ENCODE results near the gene SPRYD3. TPM values are rescaled to one million over a fixed set of nuclear protein-coding genes. Genes with fewer than 3 reads are reported as not detected.
"Not testable (repeated sequence)": the region's sequence is repeated elsewhere in the genome, so short reads cannot be mapped to it uniquely, and the experiment has no call there.

SPRYD3 gene, protein sequence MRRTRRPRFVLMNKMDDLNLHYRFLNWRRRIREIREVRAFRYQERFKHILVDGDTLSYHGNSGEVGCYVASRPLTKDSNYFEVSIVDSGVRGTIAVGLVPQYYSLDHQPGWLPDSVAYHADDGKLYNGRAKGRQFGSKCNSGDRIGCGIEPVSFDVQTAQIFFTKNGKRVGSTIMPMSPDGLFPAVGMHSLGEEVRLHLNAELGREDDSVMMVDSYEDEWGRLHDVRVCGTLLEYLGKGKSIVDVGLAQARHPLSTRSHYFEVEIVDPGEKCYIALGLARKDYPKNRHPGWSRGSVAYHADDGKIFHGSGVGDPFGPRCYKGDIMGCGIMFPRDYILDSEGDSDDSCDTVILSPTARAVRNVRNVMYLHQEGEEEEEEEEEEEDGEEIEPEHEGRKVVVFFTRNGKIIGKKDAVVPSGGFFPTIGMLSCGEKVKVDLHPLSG
- total RNA-seq: 10 to 100 TPM; 34.3 to 51.3 TPM
- long read RNA-seq, transcript SPRYD3-201 (11 exons, 2,932 nt): major isoform, 78 of 89 reads
- long read RNA-seq, partial matches to known transcripts: 4 of 89 reads
- long read RNA-seq, other reads (novel, unspliced or antisense): 7 of 89 reads

DNA sequence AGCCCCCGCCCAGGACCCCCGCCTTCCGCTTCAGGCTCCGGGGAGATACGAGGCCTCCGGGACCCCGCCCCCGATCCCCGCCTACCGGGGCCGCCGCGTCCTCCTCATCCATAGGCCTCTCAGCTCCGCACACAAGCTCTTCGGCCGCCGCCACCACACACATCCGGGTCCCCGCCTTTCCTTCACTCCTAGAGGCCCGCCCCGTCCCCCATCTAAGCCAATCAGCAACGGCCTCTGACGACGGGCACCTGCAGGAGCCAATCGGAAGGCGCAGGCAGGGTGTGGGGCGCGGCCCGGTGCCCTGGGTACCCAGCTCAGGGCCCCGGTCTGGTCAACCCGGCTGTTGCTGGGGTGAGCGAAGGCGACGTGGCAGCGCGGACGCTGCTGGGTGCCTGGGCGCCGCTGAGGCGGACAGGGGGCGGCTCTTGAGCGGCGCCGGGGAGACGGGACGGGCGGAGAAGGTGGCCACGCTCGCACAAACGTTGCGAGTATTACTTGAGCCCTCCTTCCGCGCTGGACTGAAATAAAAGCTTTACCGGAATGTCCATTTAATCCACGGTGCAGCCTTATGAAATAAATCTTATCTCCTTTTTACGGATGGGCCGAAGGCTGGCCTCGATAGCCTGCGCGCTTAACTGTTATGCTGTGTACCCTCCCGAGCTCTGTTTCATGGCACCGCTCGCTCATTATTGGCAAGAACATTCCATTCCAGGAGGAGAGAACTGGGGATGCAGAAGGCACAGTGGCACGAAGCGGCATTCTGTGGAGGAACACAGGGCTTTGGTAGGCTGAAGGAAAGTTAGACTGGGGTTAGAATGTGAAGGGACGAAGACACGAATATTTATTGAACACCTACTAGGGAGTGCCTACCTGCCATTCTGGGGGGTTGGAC, at the start of gene SPRYD3:
TSS of gene SPRYD3 (minus strand) at position 165 of the 892 bp plus-strand sequence. CDS start at position 108, 57 bp downstream.
- intact Hi-C loops (cut with DNase I): no loop called here
- ATAC-seq: peak; percentile 99
- DNase-seq: peak; percentile 98

DNA sequence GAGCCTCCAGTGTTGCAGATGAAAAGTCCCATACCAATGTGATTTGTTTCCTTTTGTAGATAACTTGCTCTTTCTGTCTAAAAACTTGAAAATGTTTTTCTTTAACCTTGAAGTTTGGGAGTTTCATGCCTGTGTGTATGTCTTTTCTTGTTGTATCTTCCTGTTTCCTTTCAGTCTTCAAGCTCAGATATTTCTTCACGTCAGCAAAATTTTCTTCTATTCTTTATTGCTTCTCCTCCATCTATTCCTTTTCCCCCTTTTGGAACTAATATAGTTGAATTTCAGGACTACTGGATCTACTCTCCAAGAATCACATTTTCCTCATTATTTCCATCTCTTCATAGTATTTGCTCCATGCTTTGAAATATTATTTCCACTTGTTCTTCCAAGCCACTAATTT, 48.0 kb upstream of the SPRYD3 start:
- intact Hi-C loops (cut with DNase I): no loop called here
- ATAC-seq: no peak
- DNase-seq: no peak

DNA sequence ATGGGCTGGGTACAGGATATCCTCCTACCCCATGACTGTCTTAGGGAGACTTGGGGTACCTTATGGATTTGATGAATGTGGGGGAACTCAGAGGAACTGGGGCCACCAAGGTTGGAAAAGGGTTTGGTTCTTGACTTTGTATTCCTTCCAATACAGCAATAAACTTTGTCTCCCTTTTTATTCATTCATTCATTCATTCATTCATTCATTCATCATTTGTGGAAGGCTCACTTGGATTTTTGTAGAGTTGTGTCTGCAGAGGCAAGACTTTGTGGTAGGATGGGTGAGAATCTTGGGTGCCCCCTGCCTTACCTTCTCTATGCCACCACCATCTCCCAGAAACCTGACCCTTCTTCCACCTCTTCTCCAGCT, 45.1 kb upstream of the SPRYD3 start:
- intact Hi-C loops (cut with DNase I): no loop called here
- ATAC-seq (no peak), DNase-seq (no peak)

DNA sequence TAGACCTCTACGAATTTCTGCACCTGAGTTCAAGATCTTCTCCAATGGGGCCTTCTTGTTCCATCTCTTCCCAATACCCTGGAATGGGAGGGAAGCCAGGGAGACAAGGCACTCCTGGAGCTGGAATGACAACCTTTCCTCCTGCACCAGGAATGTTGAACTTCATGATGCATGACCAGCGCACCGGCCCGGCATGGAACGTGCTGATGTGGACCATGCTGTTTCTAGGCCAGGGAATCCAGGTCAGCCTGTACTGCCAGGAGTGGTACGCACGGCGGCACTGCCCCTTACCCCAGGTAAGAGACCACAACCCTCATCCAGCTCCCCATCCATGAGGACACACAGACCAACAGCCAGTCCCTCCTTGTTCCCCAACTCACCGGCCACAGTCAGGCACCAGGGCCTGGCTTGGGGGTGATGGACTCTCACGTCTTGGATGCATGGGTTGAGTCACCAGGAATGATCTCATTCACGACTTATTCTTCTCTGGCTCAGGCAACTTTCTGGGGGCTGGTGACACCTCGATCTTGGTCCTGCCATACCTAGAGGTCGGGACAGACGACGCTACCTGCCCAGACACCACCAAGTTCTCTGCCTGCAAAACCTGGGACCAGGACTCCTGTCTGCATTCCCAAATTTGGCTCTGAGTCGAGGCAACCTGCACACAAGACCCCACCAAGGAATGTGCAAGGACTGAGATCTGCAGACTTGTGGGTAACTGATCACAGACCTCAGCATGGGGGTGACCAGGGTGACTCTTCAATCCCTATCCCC, 44.6 kb upstream of the SPRYD3 start:
- no peak for ATAC-seq
- intact Hi-C loops (cut with DNase I): no loop called here
- no peak for DNase-seq

DNA sequence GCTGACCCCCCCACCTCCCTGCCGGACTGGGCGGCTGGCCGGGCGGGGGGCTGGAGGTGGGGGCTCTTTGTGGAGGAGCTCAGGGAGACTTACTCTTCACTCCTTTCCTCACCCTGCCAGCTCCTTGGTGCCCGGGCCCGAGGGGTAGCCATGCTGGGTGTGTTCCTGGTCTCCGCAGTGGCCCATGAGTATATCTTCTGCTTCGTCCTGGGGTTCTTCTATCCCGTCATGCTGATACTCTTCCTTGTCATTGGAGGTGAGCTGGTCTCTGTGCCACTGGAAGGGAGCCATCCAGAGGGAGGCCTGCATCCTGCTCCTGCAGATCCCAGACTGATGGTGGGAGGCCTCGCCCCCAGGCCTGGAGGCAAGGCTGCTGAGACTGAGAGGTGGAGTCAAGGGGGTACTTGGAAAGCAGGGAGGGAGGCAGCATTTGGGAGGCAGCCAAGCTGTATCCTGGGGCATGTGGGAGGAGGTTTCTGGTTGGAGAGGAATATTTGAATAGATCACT, 43.8 kb upstream of the SPRYD3 start:
- no peak for ATAC-seq
- no peak for DNase-seq
- intact Hi-C loops (cut with DNase I): no loop called here

DNA sequence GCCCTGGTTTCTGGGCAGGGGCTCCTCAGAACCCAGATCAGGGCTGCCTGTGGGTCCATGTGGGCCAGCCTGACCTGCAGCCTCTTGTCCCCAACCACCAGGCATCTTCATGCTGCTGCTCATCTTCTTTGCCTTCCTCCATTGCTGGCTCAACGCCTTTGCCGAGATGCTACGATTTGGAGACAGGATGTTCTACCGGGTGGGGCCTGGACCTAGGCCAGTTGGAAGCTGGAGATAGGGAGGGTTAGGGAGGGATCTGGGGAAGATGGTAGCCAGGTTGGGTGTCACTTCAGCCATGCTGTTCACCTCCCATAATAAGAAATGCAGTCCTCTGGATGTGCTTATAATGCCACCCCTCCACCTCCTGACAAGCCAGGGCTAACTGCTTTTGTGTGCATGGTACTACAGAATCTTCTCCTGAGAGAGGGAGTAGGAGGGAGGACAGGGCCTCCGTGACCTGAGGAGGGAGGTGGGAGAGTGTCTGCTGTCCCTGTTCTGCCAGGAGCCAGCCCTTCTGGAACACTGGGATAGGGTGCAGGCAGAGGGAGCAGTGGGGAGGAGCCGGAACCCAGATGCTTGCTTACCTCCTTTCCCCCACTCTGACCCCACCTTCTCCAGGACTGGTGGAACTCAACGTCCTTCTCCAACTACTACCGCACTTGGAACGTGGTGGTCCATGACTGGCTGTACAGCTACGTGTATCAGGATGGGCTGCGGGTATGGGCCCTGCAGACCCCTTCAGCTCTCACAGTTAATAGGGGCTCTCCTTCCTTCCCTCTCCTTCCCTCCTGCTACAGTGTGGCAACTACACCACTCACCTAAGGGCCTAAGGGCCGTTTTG, 41.7 kb upstream of the SPRYD3 start:
- ATAC-seq: no peak
- DNase-seq: no peak
- intact Hi-C loops (cut with DNase I): no loop called here

DNA sequence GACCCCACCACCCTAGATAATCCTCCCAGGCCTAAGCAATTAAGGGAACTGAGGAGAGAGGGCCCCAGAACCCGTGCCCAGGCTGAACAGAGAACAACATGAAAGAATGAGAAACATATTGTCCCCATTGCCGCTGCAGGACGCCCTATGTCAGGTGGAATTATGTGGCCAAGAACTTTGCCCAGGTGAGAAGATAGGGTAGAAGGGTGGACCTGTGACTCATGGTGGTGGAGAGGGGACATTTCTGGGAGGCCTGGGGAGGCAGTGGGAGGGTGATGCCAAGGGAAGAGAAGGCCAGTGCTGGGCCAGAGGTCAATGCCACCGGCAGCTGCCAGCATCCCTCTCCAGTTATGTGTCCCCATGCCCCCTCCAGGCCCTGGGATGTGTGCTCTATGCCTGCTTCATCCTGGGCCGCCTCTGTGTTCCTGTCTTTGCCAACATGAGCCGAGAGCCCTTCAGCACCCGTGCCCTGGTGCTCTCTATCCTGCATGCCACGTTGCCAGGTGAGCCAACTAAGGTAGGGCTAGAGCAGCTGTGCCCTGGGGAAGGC, 39.6 kb upstream of the SPRYD3 start:
- DNase-seq (no peak), ATAC-seq (no peak)
- intact Hi-C loops (cut with DNase I): no loop called here

- intact Hi-C loops (cut with DNase I): no loop called here
- ATAC-seq (peak; percentile 76 to 91), DNase-seq (no peak)
Observed at GRCh38 chr12:53115891-53116648, 36.9 kb upstream of the SPRYD3 start.

GRCh38 chr12:53115112-53115890, 36.1 kb upstream of the SPRYD3 start:
- intact Hi-C loops (cut with DNase I): no loop called here
- peak; percentile 9 to 12 for ATAC-seq
- no peak for DNase-seq

DNA sequence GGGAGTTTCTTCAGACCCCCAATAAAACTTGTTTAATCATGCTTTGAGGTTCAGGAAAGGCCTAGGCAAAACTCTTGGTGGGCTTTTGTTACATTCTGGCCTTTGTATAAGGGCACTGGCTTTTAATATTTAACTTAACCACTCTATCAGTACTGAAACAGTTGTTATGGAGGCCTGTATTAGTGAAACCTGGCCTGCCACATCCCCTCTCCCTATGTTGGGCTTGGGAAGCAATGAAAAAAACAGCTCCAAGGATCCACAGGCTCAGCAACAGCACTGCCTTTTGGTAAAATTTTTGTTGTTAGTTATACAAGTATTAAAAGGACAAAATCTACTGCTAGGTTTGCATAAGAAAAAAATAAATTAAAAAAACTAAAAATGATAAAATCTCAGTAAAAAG, 34.8 kb upstream of the SPRYD3 start:
- ATAC-seq (no peak), DNase-seq (no peak)
- intact Hi-C loops (cut with DNase I): no loop called here

DNA sequence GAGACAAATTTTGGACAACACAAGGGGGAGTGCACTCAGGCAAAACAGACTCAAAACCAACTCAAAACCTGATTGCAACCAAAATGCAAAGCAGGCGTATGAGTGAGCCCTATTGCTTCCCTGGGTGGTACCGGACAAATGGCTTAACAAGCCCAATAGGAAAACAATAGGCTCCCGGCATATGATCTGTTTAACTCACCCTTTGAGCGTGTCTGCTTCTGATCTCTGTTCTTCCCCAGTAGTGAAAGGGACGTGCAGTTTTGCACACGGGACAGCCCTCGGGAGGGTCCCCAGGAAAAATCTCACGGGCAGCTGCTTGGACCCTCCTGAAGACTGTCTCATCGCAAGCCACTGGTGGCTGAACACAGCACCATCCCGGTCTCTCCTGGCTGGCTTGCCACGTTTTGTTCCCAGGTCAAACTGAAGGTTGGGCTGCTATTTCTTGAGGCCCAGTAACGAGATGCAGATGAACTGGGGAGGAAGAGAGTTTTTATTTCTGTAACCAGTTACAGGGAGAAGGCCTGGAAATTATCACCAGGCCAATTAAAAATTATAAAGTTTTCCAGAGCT, 34.0 kb upstream of the SPRYD3 start:
- DNase-seq (no peak), ATAC-seq (no peak)
- intact Hi-C loops (cut with DNase I): no loop called here

DNA sequence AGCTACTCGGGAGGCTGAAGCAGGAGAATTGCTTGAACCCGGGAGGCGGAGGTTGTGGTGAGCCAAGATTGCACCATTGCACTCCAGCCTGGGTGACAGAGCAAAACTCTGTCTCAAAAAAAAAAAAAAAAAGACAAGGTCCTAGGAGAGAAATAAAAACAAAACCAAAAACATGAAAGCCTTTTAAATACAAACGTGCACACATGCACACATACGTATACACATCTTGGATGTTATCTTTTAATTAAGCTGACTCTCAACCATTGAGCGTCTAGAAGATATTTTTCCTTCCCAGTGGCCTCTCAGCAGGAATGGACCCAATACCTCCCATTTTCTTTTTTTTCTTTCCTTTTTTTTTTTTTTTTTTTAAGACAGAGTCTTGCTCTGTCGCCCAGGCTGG, 33.2 kb upstream of the SPRYD3 start:
- DNase-seq; intact Hi-C loops (cut with DNase I); ATAC-seq: not testable (repeated sequence)

DNA sequence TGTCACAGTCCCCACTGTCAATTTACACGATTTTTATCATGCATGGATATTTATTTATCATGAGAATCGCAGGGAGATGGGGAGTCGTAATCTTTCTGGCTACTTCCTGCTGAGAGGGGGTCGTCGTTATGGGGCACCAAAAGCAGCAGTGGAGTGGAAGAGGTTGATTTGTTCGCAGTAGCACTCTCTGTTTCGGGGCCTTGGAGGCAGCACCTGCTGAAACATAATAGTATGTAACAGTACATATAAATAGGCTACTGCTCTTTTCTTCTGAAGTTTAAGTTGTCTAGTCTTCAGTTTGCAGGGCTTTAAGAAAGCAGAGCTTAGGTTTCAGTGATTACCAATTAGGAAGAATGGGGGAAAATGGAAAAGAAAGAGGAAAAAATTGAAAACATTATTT, 27.9 kb upstream of the SPRYD3 start:
- no peak for DNase-seq
- intact Hi-C loops (cut with DNase I): no loop called here
- ATAC-seq: no peak

- no peak for ATAC-seq
- intact Hi-C loops (cut with DNase I): no loop called here
- DNase-seq: no peak
Observed at GRCh38 chr12:53105712-53106439, 26.7 kb upstream of the SPRYD3 start.

GRCh38 chr12:53105256-53105655, 26.1 kb upstream of the SPRYD3 start:
- ATAC-seq (no peak), DNase-seq (no peak)
- intact Hi-C loops (cut with DNase I): no loop called here

Measured in left cardiac atrium (tissue), 4 donors.